RCC 7860 (cell line): ENCODE data around the gene C5orf47.
A peak's percentile ranks its signal among the peaks of the same experiment; 100 is the strongest.

Experiments
- DNase-seq: peaks from one replicate; pipeline ENCODE4 v3.0.0-alpha.2; 2015; ENCODE audit warnings: low spot score
- FAIRE-seq: peaks from 2 replicates; lab custom pipeline; 2012; peaks lifted over from hg19 to GRCh38; lab: Jason Lieb, UNC

C5orf47 gene

GRCh38 chr5:174022384-174023095 lies 33.6 kb downstream of the C5orf47 start:
- FAIRE-seq (no peak), DNase-seq (no peak)

GRCh38 chr5:174030286-174030685 lies 41.3 kb downstream of the C5orf47 start:
- no peak for DNase-seq
- no peak for FAIRE-seq

- no peak for FAIRE-seq
- DNase-seq: no peak
Measured at GRCh38 chr5:174044466-174045254, 55.7 kb downstream of the C5orf47 start.

GRCh38 chr5:174045470-174046025 lies 56.6 kb downstream of the C5orf47 start, which contains the start of gene NSG2:
NSG2 (plus strand) TSS chr5:174045706; CDS start chr5:174046756, 1,050 bp downstream.
- FAIRE-seq (no peak), DNase-seq (peak; percentile 60)

GRCh38 chr5:174046558-174046957 lies 57.6 kb downstream of the C5orf47 start:
- no peak for FAIRE-seq
- no peak for DNase-seq

- no peak for DNase-seq
- no peak for FAIRE-seq
Measured at GRCh38 chr5:174047472-174048099, 58.6 kb downstream of the C5orf47 start.

- DNase-seq (no peak), FAIRE-seq (no peak)
Measured at GRCh38 chr5:174052636-174053035, 63.7 kb downstream of the C5orf47 start.

GRCh38 chr5:174053905-174054304 lies 64.9 kb downstream of the C5orf47 start:
- DNase-seq: no peak
- FAIRE-seq: no peak
